HK-2 (cell line): ENCODE results near the gene NKD1.
"Not testable (repeated sequence)": the region's sequence is repeated elsewhere in the genome, so short reads cannot be mapped to it uniquely, and the experiment has no call there.

Source experiments
- DNase-seq: peaks from one replicate; pipeline ENCODE4 v3.0.0-alpha.2; 2018; ENCODE audit not compliant: unreplicated experiment

The NKD1 gene

GRCh38 chr16:50519602-50520001 is 28.6 kb upstream of the NKD1 start:
- no peak for DNase-seq

GRCh38 chr16:50520451-50521245 is 27.5 kb upstream of the NKD1 start:
- no peak for DNase-seq

DNA sequence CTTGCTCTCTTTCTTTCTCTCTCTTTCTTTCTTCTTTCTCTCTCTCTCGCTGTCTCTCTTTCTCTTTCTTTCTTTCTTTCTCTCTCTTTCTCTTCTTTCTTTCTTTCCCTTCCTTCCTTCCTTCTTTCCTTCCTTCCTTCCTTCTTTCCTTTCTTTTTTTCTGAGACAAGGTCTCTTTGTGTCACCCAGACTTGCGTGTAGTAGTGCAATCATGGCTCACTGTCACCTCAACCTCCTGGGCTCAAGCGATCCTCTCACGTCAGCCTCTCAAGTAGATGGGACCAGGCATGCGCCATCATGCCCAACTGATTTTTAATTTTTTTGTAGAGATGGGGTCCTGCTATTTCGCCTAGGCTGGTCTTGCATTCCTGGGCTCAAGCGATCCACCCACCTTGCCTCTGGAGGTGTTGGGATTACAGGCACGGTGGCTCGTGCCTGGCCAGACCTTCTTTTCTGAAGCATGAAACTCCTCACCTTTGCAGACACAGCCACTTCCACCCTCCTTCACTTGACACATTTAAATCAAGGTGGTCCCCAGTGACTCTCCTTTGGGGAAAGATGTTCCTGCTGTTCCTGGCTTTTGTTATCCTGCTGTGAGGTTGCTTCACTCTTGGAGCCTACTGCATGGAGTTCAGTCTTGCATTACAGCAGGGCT is 26.8 kb upstream of the NKD1 start:
- no peak for DNase-seq

GRCh38 chr16:50522324-50522723 is 25.9 kb upstream of the NKD1 start:
- no peak for DNase-seq

- DNase-seq: no peak
Measured at GRCh38 chr16:50523710-50524109, 24.5 kb upstream of the NKD1 start.

DNA sequence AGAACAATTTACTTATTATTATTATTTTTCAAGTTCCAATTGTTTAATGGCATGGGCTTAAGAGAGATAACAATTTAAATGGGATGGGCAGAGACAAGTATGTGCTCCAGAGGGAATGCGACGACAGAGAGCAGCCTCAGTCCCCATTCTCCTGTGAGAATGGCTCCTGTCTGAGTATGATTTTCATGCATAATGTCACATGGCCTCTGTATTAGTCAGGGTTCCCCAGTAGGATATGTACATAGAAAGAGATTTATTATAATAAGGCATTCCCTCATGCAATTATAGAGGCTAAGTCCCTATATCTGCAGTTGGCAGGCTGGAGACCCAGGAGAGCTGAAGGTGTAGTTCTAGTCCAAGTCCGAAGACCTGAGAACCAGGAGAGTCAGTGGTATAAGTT is 22.9 kb upstream of the NKD1 start:
- DNase-seq: no peak

DNA sequence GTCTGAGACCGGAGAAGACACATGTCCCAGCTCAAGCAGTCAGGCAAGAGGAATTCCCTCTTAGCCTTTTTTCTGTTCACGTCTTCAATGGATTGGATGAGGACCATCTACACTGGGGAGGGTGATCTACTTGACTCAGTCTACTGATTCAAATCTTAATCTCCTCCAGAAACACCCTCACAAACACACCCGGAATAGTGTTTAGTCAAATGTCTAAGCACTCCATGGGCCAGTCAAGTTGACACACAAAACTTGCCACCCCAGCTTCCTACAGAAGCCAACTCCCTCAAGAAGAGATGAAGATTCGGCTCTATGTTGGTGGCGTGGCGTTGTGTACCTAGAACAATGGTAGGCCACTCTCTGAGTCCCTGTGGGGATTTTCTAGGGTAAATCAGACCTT is 22.5 kb upstream of the NKD1 start:
- no peak for DNase-seq

- DNase-seq: no peak
Measured at GRCh38 chr16:50526249-50526648, 21.9 kb upstream of the NKD1 start.

DNA sequence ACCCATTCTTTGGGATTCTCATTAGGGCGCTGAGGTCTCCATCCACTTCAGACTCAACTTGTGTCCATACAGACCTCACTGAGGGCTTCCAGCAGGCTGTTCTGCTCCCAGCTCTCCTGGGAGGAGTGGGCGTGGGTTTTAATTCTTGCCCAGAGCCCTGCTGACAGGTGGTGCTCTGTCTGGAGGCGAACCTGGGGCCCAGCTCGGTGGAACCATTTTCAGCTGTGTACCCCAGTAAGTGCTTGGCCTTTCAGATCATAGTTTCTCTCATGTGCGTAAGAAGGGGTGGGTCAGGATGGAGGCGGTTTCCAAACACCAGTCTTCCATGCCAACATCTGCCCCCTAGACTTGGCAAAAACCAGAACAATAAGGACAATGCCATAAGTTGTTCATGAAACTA is 21.4 kb upstream of the NKD1 start:
- no peak for DNase-seq

DNA sequence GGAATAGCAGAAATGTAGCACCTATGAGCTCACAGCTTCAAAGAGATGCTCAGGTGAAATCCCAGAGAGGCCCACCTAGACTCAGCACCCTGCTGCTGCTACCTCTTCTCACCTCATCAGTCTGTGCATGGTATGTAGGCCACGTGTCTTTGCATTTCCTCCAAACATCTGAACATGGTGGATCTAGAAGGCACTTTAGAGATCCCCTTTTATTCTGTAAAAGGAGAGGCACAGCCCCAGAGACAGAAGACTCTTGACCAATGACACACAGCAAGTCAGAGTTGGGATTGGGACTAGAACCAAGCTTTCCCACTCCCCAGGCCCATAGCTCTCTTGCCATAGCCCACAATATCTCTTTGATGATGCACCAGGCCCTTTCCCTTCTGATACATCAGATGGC is 19.4 kb upstream of the NKD1 start:
- no peak for DNase-seq

GRCh38 chr16:50529334-50529733 is 18.9 kb upstream of the NKD1 start:
- DNase-seq: no peak

GRCh38 chr16:50530277-50531236 is 17.6 kb upstream of the NKD1 start:
- no peak for DNase-seq

- no peak for DNase-seq
Measured at GRCh38 chr16:50531359-50531758, 16.8 kb upstream of the NKD1 start.

GRCh38 chr16:50531901-50532300 is 16.3 kb upstream of the NKD1 start:
- DNase-seq: no peak

- DNase-seq: no peak
Measured at GRCh38 chr16:50532576-50532975, 15.6 kb upstream of the NKD1 start.

GRCh38 chr16:50533317-50533716 is 14.9 kb upstream of the NKD1 start:
- no peak for DNase-seq

DNA sequence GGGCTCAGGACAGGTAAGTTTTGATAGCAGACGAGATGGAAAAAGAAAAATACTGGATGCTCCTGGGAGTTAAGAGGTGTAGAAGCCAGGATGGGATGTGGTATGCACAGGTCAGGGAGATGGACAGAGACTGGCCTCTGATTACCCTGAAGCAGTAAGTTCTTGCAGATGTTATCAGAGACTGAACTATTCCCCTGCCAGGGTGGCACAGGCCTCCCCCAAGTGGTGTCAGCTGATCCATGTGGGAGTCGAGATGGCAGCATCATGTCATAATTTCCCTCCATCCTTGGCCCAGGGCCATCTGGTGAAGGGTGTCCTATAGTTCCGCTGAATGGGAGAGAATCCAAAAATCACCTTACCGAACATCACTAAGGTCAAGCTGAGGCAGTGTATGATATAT is 14.1 kb upstream of the NKD1 start:
- no peak for DNase-seq

- no peak for DNase-seq
Measured at GRCh38 chr16:50534556-50534955, 13.6 kb upstream of the NKD1 start.

- DNase-seq: no peak
Measured at GRCh38 chr16:50534958-50535357, 13.2 kb upstream of the NKD1 start.

- DNase-seq: no peak
Measured at GRCh38 chr16:50535506-50536257, 12.5 kb upstream of the NKD1 start.

DNA sequence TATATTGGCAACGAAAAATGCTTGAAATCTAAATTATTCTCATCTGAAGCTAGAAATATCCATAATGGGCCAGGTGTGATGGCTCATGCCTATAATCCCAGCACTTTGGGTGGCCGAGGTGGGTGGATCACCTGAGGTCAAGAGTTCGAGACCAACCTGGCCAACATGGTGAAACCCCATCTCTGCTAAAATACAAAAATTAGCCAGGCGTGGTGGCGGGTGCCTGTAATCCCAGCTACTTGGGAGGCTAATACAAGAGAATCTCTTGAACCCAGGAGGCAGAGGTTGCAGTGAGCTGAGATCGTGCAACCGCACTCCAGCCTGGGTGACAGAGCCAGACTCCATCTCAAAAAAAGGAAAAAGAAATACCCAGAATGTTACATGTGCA is 11.9 kb upstream of the NKD1 start:
- DNase-seq: not testable (repeated sequence)
